SK-N-SH treated with all-trans-retinoic acid at 6 μM for 48 hours (cell line): ENCODE measurements around the gene ZNF692.

ENCODE experiments used
- ATAC-seq: fragments of 200-7000 bp; cut with Tn5 transposase; 3 replicates; pipeline ENCODE4 v1.9.1; 2020; ENCODE audit warnings: mild to moderate bottlenecking, moderate library complexity
- ARNTL ChIP-seq: fragments of 450-650 bp; formaldehyde crosslinking; IDR thresholded peaks from 2 replicates; pipeline ENCODE4 v1.5.0; 2020; ENCODE audit warnings: low read depth, mild to moderate bottlenecking, moderate library complexity, borderline replicate concordance
- BACH2 ChIP-seq: fragments of 250-450 bp; sonication (Bioruptor Pico); IDR thresholded peaks from 2 replicates; pipeline ENCODE4 v1.9.0; 2021; ENCODE audit warnings: mild to moderate bottlenecking, borderline replicate concordance
- CSDC2 ChIP-seq: fragments of 250-450 bp; sonication (Bioruptor Pico); IDR thresholded peaks from 2 replicates; pipeline ENCODE4 v1.5.0; 2020; ENCODE audit warnings: mild to moderate bottlenecking, moderate library complexity
- ESRRG ChIP-seq: fragments of 250-450 bp; sonication (Bioruptor Pico); IDR thresholded peaks from 2 replicates; pipeline ENCODE4 v1.6.1; 2021; ENCODE audit warnings: mild to moderate bottlenecking
- GLIS3 ChIP-seq: fragments of 250-450 bp; sonication (Bioruptor Pico); IDR thresholded peaks from 2 replicates; pipeline ENCODE4 v1.5.0; 2020; ENCODE audit warnings: mild to moderate bottlenecking, moderate library complexity
- ISL1 ChIP-seq: fragments of 250-450 bp; sonication (Bioruptor Pico); IDR thresholded peaks from 2 replicates; pipeline ENCODE4 v2.1.2; 2022; ENCODE audit warnings: mild to moderate bottlenecking, moderate library complexity
- OSR1 ChIP-seq: fragments of 250-450 bp; sonication (Bioruptor Pico); IDR thresholded peaks from 2 replicates; pipeline ENCODE4 v1.8.0; 2022; ENCODE audit warnings: moderate library complexity, mild to moderate bottlenecking, inconsistent platforms
- PPARA ChIP-seq: fragments of 250-450 bp; sonication (Bioruptor Pico); IDR thresholded peaks from 2 replicates; pipeline ENCODE4 v1.5.0; 2020; ENCODE audit warnings: mild to moderate bottlenecking, borderline replicate concordance
- RARB ChIP-seq: fragments of 250-450 bp; sonication (Bioruptor Pico); IDR thresholded peaks from 2 replicates; pipeline ENCODE4 v1.8.0; 2021; ENCODE audit warnings: mild to moderate bottlenecking, moderate library complexity
- SNAI2 ChIP-seq: fragments of 250-450 bp; sonication (Bioruptor Pico); IDR thresholded peaks from 2 replicates; pipeline ENCODE4 v1.5.0; 2020; ENCODE audit warnings: mild to moderate bottlenecking, moderate library complexity
- TCF4 ChIP-seq: fragments of 250-450 bp; sonication (Bioruptor Pico); IDR thresholded peaks from 2 replicates; pipeline ENCODE4 v1.8.0; 2021; ENCODE audit warnings: mild to moderate bottlenecking, moderate library complexity, borderline replicate concordance
- TOX ChIP-seq: fragments of 250-450 bp; sonication (Bioruptor Pico); IDR thresholded peaks from 2 replicates; pipeline ENCODE4 v1.8.0; 2021; ENCODE audit warnings: mild to moderate bottlenecking, moderate library complexity, borderline replicate concordance
- ZC3H10 ChIP-seq: fragments of 250-450 bp; sonication (Bioruptor Pico); IDR thresholded peaks from 2 replicates; pipeline ENCODE4 v1.5.1; 2021; ENCODE audit warnings: mild to moderate bottlenecking, moderate library complexity
- ZFP3 ChIP-seq: fragments of 250-450 bp; sonication (Bioruptor Pico); IDR thresholded peaks from 2 replicates; pipeline ENCODE4 v1.5.0; 2020; ENCODE audit warnings: mild to moderate bottlenecking, moderate library complexity
- ZFP30 ChIP-seq: fragments of 450-650 bp; formaldehyde crosslinking; IDR thresholded peaks from 2 replicates; pipeline ENCODE4 v1.5.0; 2022; ENCODE audit warnings: mild to moderate bottlenecking, moderate library complexity
- ZNF565 ChIP-seq: fragments of 450-650 bp; formaldehyde crosslinking; conservative IDR thresholded peaks from 2 replicates; pipeline ENCODE4 v1.5.0; 2020; ENCODE audit warnings: low read depth, mild to moderate bottlenecking, moderate library complexity
- ZNF70 ChIP-seq: fragments of 450-650 bp; formaldehyde crosslinking; IDR thresholded peaks from 2 replicates; pipeline ENCODE4 v1.5.0; 2020; ENCODE audit warnings: mild to moderate bottlenecking, moderate library complexity
- ZNF8 ChIP-seq: fragments of 450-650 bp; formaldehyde crosslinking; IDR thresholded peaks from 2 replicates; pipeline ENCODE4 v1.5.0; 2020; ENCODE audit warnings: mild to moderate bottlenecking, moderate library complexity
- TF ChIP-seq, protein P1 (sequence below): fragments of 250-450 bp; sonication (Bioruptor Pico); IDR thresholded peaks from 2 replicates; pipeline ENCODE4 v1.5.1; 2021; ENCODE audit warnings: mild to moderate bottlenecking, moderate library complexity
- TF ChIP-seq, protein P2 (sequence below): fragments of 250-450 bp; sonication (Bioruptor Pico); IDR thresholded peaks from 2 replicates; pipeline ENCODE4 v1.5.0; 2020; ENCODE audit warnings: mild to moderate bottlenecking, moderate library complexity
- TF ChIP-seq, protein P3 (sequence below): fragments of 250-450 bp; sonication (Bioruptor Pico); IDR thresholded peaks from 2 replicates; pipeline ENCODE4 v1.8.0; 2020; ENCODE audit warnings: mild to moderate bottlenecking, moderate library complexity, borderline replicate concordance
- TF ChIP-seq, protein P4 (sequence below): fragments of 250-450 bp; sonication (Bioruptor Pico); IDR thresholded peaks from 2 replicates; pipeline ENCODE4 v1.8.0; 2021; ENCODE audit warnings: low read depth, mild to moderate bottlenecking, moderate library complexity, borderline replicate concordance

ZNF692 gene

DNA sequence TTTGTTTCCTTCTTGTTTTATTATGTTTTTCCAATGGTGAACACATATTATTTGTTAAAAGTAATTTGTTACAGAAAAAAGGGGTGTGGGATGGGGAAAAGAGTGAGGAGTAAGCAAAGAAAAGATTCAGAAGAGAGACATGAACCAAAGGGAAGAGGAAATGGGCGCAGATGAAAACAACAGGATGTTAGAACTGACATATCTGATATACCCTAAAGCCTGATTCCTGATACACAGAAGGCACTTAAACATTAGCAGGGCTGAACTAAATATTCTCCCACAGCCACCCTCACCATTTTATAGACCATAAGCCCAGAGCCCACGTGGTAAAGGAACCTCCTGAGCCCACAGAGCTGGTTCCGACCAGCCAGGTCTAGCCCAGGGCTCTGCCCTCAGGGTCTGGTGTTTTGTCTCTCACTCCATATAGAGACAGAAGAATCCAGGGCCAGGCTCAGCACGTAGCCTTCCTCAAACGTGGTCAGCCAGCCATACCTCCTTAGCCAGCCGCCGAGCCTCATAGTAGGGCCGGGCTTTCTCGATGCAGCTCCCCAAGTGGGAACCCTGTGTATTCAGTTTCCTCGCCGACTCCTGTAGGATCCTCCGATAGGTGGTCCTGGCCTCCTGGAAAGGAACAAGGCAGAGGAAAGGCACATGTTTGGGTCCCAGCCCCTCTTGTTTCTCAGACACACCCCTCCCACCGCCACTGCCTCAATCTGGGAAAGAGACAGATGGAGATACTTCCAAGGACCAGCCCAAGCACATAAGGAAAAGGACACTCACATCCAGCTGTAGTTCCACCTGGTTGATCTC, 42.6 kb downstream of the ZNF692 start:
- TF ChIP-seq, protein P1, sequence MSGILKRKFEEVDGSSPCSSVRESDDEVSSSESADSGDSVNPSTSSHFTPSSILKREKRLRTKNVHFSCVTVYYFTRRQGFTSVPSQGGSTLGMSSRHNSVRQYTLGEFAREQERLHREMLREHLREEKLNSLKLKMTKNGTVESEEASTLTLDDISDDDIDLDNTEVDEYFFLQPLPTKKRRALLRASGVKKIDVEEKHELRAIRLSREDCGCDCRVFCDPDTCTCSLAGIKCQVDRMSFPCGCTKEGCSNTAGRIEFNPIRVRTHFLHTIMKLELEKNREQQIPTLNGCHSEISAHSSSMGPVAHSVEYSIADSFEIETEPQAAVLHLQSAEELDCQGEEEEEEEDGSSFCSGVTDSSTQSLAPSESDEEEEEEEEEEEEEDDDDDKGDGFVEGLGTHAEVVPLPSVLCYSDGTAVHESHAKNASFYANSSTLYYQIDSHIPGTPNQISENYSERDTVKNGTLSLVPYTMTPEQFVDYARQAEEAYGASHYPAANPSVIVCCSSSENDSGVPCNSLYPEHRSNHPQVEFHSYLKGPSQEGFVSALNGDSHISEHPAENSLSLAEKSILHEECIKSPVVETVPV (CRISPR knock-in tag) = no peak
- TF ChIP-seq RARB (CRISPR knock-in tag) (no peak), ZFP3 (CRISPR knock-in tag) (no peak)
- no peak for ATAC-seq

DNA sequence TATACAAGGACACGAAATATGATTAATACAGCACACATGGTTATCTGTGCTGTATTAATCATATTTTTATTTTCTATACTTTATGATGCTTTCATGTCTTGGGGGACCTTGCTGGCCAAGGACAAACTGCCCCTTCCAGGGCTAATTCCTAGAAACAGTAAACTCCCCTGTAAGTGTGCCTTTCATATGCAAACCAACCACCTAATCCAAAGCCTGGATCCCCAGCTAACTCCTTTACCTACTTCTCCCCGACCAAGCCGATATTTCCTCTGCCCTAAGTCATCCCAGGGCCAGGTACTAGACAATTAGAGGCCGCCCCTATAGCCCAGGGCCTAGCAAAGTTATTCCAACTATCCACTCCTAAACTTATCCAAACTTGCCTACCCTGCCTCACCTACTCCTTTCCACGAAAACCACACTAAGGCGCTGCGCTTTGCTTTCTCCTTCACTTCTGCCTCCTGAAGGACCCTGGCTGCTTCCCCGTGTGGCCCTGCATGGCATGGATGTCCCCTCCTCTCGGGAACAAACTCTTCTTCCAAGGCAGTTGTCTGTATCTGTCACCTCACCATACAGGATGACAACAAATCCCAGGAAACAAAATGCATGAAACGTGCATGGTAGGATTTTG, 43.4 kb downstream of the ZNF692 start:
- ATAC-seq = no peak
- TF ChIP-seq RARB (CRISPR knock-in tag) (no peak), ZFP30 (CRISPR knock-in tag) (no peak), ZC3H10 (CRISPR knock-in tag) (no peak), ZFP3 (CRISPR knock-in tag) (no peak), TOX (CRISPR knock-in tag) (no peak), ZNF70 (CRISPR knock-in tag) (no peak), PPARA (CRISPR knock-in tag) (no peak), CSDC2 (CRISPR knock-in tag) (no peak), ARNTL (no peak), SNAI2 (CRISPR knock-in tag) (no peak), TCF4 (CRISPR knock-in tag) (no peak), BACH2 (CRISPR knock-in tag) (no peak), ZNF565 (CRISPR knock-in tag) (no peak), ZNF8 (CRISPR knock-in tag) (no peak), ESRRG (CRISPR knock-in tag) (no peak)
- TF ChIP-seq, protein P2, sequence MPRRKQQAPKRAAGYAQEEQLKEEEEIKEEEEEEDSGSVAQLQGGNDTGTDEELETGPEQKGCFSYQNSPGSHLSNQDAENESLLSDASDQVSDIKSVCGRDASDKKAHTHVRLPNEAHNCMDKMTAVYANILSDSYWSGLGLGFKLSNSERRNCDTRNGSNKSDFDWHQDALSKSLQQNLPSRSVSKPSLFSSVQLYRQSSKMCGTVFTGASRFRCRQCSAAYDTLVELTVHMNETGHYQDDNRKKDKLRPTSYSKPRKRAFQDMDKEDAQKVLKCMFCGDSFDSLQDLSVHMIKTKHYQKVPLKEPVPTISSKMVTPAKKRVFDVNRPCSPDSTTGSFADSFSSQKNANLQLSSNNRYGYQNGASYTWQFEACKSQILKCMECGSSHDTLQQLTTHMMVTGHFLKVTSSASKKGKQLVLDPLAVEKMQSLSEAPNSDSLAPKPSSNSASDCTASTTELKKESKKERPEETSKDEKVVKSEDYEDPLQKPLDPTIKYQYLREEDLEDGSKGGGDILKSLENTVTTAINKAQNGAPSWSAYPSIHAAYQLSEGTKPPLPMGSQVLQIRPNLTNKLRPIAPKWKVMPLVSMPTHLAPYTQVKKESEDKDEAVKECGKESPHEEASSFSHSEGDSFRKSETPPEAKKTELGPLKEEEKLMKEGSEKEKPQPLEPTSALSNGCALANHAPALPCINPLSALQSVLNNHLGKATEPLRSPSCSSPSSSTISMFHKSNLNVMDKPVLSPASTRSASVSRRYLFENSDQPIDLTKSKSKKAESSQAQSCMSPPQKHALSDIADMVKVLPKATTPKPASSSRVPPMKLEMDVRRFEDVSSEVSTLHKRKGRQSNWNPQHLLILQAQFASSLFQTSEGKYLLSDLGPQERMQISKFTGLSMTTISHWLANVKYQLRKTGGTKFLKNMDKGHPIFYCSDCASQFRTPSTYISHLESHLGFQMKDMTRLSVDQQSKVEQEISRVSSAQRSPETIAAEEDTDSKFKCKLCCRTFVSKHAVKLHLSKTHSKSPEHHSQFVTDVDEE (CRISPR knock-in tag) = no peak
- TF ChIP-seq, protein P3, sequence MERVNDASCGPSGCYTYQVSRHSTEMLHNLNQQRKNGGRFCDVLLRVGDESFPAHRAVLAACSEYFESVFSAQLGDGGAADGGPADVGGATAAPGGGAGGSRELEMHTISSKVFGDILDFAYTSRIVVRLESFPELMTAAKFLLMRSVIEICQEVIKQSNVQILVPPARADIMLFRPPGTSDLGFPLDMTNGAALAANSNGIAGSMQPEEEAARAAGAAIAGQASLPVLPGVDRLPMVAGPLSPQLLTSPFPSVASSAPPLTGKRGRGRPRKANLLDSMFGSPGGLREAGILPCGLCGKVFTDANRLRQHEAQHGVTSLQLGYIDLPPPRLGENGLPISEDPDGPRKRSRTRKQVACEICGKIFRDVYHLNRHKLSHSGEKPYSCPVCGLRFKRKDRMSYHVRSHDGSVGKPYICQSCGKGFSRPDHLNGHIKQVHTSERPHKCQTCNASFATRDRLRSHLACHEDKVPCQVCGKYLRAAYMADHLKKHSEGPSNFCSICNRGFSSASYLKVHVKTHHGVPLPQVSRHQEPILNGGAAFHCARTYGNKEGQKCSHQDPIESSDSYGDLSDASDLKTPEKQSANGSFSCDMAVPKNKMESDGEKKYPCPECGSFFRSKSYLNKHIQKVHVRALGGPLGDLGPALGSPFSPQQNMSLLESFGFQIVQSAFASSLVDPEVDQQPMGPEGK = no peak
- TF ChIP-seq, protein P1 (CRISPR knock-in tag) = no peak
- TF ChIP-seq, protein P4, sequence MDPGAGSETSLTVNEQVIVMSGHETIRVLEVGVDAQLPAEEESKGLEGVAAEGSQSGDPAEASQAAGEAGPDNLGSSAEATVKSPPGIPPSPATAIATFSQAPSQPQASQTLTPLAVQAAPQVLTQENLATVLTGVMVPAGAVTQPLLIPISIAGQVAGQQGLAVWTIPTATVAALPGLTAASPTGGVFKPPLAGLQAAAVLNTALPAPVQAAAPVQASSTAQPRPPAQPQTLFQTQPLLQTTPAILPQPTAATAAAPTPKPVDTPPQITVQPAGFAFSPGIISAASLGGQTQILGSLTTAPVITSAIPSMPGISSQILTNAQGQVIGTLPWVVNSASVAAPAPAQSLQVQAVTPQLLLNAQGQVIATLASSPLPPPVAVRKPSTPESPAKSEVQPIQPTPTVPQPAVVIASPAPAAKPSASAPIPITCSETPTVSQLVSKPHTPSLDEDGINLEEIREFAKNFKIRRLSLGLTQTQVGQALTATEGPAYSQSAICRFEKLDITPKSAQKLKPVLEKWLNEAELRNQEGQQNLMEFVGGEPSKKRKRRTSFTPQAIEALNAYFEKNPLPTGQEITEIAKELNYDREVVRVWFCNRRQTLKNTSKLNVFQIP (CRISPR knock-in tag) = no peak
- TF ChIP-seq, all 23 proteins: peak for 0

DNA sequence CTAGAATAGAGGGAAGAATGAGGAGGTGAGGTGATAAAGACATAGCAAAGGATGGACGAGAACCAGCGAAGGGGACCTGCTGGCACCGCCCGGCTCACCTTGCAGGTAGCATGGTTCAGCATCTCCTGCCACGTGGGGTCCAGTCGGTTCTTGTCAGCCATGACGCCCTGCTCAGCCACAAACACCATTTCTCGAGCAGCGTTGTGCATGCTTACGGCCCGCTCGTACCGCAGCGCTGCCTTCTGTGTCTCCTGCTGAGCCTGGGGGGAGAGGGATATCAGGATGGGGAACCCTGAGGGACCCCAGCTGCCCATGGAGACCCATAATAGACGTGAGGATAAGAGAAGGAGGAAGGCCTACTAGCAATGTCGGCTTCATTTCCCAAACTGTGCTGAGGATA, 44.5 kb downstream of the ZNF692 start:
- ATAC-seq = no peak
- TF ChIP-seq ZFP3 (CRISPR knock-in tag) = no peak
- TF ChIP-seq ISL1 = no peak
- no peak for TF ChIP-seq ARNTL
- TF ChIP-seq ZFP30 (CRISPR knock-in tag) = no peak
- no peak for TF ChIP-seq ZNF8 (CRISPR knock-in tag)
- TF ChIP-seq, protein P4 (CRISPR knock-in tag) = no peak
- TF ChIP-seq ZNF565 (CRISPR knock-in tag) = no peak
- no peak for TF ChIP-seq GLIS3
- no peak for TF ChIP-seq OSR1 (CRISPR knock-in tag)
- TF ChIP-seq PPARA (CRISPR knock-in tag) = no peak
- TF ChIP-seq TOX (CRISPR knock-in tag) = no peak
- TF ChIP-seq RARB (CRISPR knock-in tag) = no peak
- TF ChIP-seq BACH2 (CRISPR knock-in tag) = no peak
- TF ChIP-seq, all 23 proteins: peak for 0
